CD4-positive, alpha-beta T cell treated with Interferon gamma for 1 hour (primary cell): ENCODE data around the gene TAB3.
A peak's percentile ranks its signal among the peaks of the same experiment; 100 is the strongest.

Experiments used
- DNase-seq: peaks from one replicate; pipeline ENCODE4 v3.0.0-alpha.2; 2020

Gene TAB3, protein sequence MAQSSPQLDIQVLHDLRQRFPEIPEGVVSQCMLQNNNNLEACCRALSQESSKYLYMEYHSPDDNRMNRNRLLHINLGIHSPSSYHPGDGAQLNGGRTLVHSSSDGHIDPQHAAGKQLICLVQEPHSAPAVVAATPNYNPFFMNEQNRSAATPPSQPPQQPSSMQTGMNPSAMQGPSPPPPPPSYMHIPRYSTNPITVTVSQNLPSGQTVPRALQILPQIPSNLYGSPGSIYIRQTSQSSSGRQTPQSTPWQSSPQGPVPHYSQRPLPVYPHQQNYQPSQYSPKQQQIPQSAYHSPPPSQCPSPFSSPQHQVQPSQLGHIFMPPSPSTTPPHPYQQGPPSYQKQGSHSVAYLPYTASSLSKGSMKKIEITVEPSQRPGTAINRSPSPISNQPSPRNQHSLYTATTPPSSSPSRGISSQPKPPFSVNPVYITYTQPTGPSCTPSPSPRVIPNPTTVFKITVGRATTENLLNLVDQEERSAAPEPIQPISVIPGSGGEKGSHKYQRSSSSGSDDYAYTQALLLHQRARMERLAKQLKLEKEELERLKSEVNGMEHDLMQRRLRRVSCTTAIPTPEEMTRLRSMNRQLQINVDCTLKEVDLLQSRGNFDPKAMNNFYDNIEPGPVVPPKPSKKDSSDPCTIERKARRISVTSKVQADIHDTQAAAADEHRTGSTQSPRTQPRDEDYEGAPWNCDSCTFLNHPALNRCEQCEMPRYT

DNA sequence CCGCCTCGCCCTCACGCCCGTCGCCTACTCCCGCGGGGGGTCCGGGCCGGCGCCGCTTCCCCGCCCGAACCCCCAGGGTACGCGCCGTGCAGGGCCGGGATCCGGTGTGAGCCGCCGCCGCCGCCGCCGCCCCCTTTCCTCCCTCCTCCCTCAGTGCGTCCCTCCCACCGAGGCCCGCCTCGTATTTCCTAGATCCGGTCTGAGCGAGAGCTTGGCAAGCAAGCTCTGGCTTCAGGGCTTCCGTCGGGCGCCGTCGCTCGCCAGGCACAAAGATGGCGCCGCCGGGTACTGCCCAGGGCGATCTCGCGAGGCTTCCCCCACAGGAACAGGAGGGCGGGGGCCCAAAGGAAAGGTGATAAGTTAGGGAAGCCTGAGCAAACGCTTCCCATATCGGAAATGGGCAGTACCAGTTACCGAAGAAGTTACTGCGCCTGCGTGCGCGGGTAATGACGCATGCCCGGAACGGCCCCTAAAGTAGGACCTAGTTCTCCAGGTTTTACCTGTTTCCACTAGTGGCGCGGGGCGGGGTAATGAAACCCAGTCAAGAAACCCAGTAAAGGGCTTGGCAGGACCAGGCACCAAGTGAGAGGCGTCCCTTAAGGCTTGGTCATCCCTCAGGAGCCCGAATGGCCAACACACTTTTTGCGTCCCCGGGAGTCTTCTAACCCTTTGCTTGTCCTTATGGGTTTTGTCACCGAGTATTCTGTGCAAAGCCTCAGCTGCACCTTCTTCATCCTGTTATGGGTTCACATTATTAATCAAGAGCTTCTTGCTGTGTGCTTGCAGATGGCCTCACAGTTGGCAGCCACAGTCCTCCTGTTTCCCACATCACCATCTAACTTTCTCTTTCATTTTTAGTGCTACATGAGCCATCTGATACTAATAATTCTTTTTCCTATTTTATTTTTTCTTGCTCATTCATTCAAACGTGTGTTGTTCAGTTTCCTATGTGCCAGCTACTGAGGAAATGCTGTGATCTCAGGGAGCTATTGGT is at the start of gene TAB3:
Gene TAB3, minus strand, starts transcription at position 108 of the 994 bp plus-strand sequence. CDS start 29,666 bp downstream, outside the sequence.
- peak; percentile 96 for DNase-seq

DNA sequence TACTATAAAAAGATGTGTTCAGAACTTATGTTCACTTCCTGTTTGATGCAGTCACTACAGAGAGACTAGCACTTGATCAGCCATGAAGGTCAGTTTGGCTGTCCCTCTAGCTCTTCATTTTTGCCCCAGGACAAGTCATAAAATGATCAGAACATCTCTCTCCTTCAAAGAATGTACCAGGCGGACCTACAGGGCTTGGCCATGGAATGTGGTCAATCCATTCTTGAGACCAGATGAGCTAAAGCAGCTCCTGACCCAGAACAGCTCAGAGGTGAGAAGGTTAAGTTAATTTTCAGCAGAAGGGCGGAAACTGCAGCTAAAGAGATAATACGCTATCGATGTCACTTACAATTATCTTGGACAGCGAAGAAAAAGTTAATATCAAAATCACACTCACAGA is 49.2 kb upstream of the TAB3 start:
- no peak for DNase-seq

DNA sequence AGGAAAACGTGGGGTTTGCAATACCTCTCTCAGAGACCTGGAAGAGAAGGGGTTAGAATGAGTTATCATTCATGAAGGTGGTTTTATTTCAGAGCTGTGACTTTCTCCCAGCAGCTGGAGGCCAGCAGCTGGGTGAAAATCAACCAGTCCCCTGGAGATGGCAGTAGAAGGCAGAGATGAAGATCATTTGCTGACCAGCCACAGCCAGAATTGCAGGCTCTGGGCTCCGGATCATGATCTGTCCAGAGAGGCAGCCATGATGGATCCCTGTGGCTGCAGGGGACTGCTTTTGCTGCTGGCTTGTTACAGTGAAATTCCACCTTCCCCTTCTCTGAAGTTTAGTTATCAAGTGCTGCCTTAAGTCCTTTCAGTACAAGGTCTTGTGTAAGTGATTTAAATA is 46.9 kb upstream of the TAB3 start:
- DNase-seq = no peak

DNA sequence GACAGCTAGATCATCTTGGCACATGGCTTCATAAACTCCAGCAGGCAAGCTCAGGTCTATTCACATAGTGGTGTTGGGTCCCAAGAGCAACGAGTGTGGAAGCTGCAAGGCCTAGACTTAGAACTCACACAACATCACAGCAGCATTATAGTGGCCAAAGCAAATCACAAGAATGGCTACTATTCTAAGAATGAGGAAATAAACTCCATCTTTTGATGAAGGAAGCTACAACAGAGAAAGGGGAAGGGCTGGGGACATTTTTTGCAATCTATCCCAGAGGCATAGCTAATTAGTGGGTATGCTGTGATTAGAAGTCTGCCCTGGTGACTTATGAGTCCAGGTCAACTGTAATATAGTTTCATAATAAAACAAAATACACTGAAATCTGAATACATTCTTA is 42.9 kb upstream of the TAB3 start:
- DNase-seq = no peak

DNA sequence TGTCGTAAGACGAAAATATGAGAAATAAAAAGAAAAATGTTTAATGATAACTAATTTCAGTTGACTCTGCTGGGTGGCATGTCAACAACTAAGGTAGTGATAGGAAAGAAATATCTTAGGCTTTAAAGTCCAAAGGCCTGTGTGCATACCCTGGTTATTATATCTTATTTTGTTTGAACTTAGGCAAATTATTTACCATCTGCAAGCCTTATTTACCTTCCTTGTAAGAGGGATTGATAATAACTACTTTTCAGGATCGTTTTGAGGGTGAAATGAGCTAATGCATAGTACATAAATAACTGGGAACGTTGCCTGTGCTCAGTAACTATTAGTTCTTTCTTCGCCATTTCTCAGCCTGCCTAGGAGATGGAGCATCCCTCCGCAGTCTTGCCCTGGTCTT is 41.6 kb upstream of the TAB3 start:
- DNase-seq = no peak

DNA sequence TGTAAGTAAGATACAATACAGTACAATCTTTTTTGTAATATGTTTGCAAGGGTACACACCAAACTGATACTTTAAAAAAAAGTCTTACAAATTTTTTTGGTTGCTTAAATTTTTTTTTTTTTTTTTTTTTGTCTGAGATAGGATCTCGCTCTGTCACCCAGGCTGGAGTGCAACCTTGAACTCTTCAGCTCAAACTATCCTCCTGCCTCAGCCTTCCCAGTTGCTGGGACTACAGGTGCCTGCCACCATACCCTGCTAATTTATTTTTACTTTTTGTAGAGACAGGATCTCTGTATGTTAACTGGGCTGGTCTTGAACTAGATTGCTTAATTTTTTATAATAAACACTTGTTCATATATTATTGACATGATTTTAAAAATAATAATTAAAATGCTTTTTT is 41.1 kb upstream of the TAB3 start:
- DNase-seq = no peak

DNA sequence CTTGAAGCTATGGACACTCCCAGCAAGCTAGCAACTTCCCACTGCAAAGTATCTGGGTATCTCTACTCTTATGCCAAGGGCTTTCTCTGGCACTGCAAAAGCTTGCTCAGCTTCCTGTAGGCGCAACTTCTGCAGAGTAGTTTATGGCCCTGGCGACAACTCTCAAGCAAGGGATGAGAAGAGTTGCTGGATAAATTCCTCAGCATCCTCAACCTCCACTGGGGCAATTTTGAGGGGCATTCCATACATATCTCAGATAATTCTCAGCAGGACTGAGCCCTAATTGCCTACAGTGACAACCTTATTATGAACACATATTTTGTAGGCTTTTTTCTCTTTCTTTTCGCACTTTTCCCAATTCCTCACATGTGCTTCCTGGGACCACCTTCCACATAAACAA is 31.2 kb upstream of the TAB3 start:
- DNase-seq = no peak

DNA sequence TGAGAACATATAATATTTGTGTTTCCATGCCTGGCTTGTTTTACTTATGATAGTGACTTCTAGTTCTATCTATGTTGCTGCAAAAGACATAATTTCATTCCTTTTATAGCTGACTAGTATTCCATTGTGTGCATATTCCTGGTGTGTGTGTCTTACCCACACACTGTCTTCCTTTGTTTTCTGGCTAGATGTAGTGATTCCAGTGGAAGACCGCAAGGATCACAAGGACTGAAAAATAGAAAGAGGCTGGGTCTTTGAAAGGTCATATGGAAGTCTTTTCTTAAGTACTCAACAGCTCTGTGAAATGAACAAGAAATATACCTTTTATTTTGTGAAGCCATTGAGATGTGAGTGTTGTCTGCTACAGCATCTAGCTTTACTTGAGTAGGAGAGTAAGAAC is 29.4 kb upstream of the TAB3 start:
- DNase-seq = no peak

DNA sequence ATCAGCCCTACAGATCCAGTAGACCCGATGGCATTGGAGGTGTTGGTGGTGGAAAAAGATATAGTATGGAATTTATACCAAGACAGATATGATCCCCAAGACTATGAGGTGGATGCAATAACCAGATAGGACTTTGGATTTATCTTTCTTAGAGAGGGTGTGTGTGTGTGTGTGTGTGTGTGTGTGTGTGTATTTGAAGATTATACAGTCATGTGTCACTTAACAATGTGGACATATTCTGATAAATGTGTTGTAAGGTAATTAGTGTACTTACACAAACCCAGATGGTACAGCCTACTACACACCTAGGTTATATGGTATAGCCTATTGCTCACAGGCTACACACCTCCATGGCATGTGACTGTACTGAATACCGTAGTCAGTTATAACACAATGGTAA is 24.4 kb upstream of the TAB3 start:
- no peak for DNase-seq

DNA sequence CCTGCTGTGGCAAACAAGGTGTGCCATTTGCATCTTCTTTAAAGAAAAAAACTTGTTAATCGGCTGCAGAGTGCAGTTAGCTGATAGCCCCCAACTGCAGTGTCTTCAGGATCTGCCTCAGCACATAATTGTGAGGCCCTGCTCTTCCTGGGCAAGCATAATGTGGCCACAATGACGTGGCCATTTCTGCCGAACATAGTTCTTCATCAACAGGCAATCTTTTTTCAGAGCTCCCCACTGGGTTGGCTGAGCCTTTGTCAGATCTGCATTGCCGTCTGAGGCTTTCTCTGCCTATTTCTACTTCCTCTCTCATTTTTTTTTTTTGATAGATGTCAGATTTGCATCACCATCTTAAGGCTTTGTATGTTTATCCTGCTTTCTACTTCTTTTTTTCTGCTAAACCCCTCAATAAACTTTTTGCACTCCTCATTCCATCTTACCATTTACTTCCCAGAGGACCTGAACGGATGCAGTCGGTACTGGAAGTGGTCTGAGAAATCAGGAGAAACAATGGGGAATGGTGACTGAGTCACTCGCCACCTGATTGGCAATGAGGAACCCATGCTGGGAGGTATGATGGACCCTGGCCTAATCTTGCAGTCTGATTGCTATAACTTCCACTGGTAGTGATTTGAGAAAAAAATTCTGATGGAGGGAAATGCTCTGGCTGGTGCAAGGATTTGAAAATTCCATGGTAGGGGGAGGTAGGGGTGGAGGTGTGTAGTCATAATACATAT is 21.2 kb upstream of the TAB3 start:
- DNase-seq = peak; percentile 2

DNA sequence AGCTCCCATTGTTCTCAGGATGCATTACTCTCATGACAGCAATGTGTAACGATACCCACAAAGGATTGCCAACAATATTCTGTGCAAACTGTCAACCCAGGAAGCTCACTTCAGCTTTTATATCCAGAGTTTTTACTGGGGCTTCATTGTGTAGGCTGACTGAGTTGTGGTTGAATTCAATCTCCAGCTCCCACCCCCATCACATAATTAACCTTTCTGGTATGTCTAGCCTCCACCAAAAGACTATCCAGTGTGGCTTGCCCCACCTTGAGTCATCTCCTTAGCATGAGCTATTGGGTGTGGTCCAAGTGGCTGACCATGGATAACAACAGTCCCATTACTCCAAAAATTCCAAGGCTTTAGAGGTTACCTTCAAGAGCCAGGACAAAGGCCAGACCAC is 17.7 kb upstream of the TAB3 start:
- DNase-seq = no peak

DNA sequence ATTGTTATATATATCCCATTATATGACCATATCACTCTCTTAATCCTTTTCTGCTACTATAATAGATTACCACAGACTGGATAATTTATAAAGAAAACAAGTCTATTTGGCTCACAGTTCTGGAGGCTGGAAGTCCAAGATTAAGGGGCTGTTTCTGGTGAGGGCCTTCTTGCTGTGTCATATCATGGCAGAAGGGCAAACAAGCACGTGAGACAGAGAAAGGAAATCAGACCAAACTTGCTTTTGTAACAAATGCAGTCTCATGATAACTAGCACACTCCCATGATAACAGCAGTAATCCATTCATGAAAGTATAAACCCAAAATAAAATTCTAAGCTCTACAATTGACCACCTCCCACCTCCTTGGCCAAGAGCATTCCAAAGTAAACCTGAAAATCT is 16.3 kb upstream of the TAB3 start:
- no peak for DNase-seq

DNA sequence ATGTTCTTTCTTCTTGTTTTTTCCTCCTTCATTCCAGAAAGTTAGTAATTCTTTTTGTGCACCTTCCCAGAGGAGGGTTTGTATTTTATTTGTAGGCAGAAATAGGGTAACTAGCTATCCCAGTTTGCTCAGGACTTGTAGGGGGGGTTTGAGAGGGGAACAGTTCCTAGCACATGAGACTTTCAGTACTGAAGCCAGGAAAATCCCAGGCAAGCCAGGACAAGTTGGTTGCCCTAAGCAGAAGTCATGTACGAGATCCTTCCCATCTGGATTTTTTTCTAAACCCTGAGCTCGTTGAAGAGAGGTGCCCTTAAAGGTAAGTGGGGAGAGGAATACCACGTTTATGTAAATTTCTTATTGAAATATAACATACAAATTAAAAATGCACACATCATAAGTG is 15.6 kb upstream of the TAB3 start:
- no peak for DNase-seq

DNA sequence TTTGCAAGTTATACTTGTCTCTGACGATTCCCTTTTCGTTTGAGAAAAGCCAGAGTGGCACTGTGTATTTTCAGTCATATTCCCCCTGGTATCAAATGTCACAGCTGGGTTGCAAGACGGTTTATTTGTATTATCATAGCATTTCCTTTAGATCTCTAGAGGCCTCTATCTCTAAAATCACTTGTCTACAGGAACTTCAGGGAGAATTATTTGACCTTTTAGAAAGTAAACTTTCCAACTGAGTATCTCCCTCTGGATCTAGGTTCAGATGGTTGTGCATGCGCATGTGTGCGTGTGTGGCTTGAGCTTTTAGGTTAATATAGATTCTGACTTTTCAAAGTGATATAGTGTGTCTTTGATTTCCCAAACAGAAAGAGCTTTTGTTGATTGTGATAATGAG is 15.1 kb upstream of the TAB3 start:
- DNase-seq = no peak

DNA sequence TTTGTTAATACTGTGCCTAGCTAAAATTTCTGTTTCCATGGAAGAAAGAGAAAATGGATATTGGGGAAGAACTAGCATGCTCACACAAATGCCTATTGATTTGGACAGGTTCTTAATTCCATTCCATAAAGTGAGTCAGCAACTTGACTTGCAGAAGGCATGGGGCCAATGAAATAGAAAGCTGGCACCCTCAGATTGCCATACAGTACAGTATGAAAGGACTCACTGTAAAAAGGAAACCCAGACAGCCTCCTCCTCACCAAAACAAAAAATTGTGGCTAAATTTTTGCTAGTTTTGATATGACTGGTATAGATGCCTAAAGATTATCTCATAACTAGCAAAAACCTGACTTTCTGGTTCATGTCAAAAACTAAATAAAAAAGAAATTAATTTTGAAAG is 11.2 kb upstream of the TAB3 start:
- DNase-seq = no peak

DNA sequence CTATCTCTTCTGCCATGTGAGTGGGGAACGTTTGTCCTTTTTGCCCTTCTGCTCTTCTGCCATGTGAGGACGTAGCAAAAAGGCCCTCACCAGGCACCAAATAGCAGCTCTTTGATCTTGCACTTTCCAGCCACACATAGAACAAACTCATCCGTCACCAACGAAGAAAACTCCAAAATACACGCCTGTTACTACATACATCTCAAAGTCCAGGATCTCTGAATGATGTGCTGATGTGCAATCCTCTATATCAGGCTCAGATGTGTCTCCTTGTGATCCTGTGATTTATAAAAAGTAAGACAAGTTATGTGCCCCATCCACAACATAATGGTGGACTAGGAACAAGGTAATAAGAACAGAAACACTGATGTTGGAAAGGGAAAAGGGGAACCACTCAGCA is 9.8 kb upstream of the TAB3 start:
- DNase-seq = no peak

DNA sequence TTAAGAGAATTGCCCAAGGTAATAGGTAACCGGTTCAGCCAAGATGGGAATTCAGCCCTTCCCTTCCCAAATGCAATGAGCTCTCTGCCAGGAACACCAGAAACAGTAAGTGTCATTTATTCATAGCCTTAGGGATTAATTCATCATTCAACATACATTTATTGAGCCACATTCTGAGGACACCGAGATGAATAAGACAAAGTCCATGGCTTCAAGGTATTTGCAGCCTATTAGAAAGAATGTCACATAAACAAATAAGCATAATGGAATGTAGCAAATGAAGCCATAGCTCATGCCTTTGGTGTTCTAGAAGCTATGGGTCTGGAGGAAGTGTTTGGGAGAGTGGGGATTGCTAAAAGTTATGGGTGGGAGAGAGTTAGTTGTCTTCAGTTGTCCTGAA is 6.3 kb upstream of the TAB3 start:
- no peak for DNase-seq

DNA sequence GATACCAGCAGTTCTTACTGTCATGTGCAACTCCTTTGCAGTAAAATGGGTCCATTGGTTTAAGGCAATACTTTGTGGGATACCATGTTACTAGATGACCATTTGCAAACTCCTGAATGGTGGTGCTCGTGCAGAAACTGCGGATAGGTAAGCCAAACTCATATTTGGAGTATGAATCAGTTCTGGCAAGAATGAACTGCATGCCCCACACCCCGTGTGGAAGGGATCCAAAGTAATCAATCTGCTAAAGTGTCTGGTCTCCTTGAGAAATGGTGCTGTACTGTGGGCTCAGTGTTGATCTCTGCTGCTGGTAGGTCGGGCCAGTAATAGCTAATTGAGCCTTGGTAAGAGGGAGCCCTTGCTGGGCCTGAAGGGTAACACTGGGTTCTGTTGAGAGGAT is 4.2 kb upstream of the TAB3 start:
- no peak for DNase-seq

DNA sequence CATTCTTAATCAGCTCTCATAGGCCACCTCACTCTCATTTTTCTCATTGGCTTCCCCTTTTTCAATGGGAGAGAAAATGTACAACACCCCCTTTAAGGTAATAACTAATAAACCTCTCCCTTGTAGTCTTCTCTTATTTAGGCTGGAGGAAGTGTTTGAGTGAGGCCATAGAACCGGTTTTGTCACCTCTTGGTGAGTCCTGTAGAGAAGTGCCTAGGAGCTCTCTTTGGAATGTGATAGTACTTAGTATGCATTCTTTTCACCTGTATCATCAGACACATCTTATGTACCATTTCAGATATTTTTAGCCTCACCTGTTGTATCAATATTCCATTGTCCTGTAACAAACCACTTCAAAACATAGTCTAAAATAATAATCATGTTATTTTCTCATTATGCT is 3.5 kb upstream of the TAB3 start:
- DNase-seq = no peak

DNA sequence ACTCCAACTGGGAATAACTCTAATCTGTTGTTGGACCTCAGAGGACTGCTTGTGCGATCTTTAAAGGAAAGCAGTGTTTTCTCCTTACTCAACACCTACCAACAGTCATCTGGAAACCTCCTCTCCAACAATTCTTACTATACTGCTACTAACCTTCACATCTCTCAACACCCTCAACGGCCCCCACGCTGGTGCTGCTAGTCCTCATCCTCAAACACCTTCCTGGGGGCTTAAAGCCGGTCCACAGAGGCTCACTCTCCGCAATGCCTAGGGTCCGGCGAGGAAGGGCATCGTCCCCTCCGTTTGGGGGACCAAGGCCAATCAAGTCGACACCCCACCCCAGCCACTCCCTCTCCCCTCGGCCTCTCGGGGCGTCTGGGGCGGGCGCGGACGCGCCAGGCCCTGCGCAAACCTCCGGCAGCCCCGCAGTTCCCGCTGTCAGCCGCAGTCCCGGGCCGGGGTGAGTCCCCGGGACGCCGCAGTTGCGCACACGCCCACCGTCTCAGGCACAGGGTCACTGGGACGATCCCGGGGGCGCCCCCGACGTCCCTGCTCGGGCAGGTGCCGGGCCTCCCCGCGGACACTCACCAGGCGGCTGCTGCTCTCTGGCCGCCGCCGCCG is 418 bp downstream of the TAB3 start:
- no peak for DNase-seq

DNA sequence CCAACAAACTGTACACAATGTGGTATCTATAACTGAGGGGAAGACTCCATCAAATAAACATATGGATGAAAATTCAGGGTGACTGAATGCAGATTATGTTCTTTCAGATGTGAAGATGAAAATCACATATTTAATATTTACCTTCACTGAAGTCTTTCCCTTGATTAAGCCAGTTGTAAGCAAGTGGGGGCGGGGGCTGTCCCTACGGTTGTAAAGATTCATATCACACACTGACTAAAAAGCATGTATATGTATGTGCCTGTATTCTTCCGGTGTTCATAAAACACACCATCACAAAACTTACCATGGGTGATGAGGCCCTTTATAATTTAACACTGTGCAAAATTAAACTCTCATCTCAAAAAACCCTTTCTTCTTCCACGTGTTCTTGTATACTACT is 1.3 kb downstream of the TAB3 start:
- DNase-seq = no peak

DNA sequence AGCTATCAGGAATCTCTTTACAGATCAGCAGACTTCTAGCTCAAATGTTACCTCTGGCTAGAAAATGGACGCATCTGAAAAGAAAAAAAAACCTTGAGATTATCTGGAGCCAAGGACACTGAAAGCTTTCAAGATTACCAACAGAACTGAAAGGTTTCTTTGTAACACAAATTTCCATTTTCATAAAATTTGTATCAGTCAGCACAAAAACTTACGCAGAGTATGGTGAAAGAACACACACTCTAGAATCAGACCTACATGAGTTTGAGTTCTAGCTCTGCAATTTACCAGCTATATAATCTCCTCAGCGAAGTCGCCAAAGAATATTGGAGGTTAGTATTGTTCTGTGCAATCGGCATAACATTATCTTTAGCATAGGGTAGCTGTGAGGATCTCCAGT is 1.8 kb downstream of the TAB3 start:
- no peak for DNase-seq
